NT2/D1 (cell line): Measurements from ENCODE around the gene LRRC46.
A peak's percentile ranks its signal among the peaks of the same experiment; 100 is the strongest.

Experiments used
- DNase-seq: peaks from one replicate; pipeline ENCODE4 v3.0.0-alpha.2; 2011; ENCODE audit warnings: low read depth, low spot score
- H3K27me3 ChIP-seq: 2 replicates; pipeline ENCODE4 v1.6.0; 2011; ENCODE audit warnings: mild to moderate bottlenecking; ENCODE audit not compliant: insufficient read length, insufficient read depth
- H3K36me3 ChIP-seq: 2 replicates; pipeline ENCODE4 v1.6.1; 2011; ENCODE audit warnings: mild to moderate bottlenecking, low read length, mixed read lengths; ENCODE audit not compliant: insufficient read depth, insufficient read length
- H3K4me1 ChIP-seq: 2 replicates; pipeline ENCODE4 v1.5.1; 2011; ENCODE audit not compliant: insufficient read depth, insufficient read length
- H3K4me3 ChIP-seq: 2 replicates; pipeline ENCODE4 v1.5.1; 2011; ENCODE audit warnings: low read depth; ENCODE audit not compliant: insufficient read length
- H3K9ac ChIP-seq: 2 replicates; pipeline ENCODE4 v1.6.0; 2011; ENCODE audit warnings: low read depth; ENCODE audit not compliant: insufficient read length
- H3K9me3 ChIP-seq: 2 replicates; pipeline ENCODE4 v1.5.1; 2011; ENCODE audit warnings: mild to moderate bottlenecking, low read length; ENCODE audit not compliant: insufficient read depth
- SUZ12 ChIP-seq: IDR thresholded peaks from 2 replicates; pipeline ENCODE4 v1.6.1; 2011; ENCODE audit not compliant: insufficient read length, insufficient read depth; ENCODE audit errors: extremely low read depth
- YY1 ChIP-seq: IDR thresholded peaks from 2 replicates; pipeline ENCODE4 v1.6.1; 2011; ENCODE audit not compliant: insufficient read length, insufficient read depth
- ZNF274 ChIP-seq: IDR thresholded peaks from 2 replicates; pipeline ENCODE4 v1.6.1; 2011; ENCODE audit warnings: mild to moderate bottlenecking, low read depth, low read length

Gene LRRC46

DNA sequence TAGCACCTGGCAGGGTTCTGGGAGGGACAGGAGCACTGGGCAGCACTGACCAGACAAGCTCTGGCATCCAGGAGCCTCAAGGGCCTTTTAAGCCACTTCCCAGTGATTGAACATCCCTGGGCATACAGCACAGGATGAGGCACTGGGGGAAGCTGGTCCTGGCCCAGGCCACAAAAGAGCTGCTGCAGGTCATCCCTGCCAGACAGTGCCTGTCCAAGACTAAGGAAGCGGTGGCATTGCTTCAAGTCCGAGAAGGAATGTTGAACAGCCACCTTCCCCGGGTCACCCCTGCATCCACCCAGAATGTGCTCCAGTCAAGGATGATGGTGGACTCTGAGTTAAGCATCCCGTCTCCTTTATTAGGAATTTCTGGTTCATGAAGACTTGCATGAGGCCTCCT is 8.7 kb upstream of the LRRC46 start:
- Histone ChIP-seq H3K36me3 (peaks cover 56% of the 10 kb centered on the region), H3K9me3 (no peaks in the 10 kb centered on the region), H3K9ac (peak overlapping the region; percentile 27)

DNA sequence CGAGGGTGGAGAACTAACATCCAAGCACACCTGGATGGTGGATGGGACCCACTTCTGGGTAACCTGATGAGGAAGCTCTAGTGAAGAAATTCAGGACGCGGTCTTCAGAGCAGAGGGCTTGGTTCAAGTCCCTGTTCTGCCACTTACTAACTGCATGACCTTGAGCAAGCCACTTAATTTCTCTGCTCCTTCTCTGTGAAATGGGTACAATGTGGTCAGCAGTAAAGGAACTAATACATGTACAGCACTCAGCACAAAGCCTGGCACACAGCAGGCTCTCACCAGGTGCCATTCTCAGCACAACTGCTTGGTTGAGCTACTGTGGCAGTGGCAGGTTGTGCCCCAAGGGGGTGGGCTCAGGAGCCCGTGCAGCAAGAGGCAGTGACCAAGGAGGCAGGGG is 8.0 kb upstream of the LRRC46 start:
- TF ChIP-seq SUZ12, result no peak
- no peak for TF ChIP-seq YY1
- TF ChIP-seq ZNF274, result no peak
- H3K9ac ChIP-seq, result no peak overlapping the region
- no peaks in the 10 kb centered on the region for H3K9me3 ChIP-seq
- H3K4me3 ChIP-seq, result no peak overlapping the region
- no peak for DNase-seq
- H3K4me1 ChIP-seq, result peaks cover 4% of the 10 kb centered on the region
- no peaks in the 10 kb centered on the region for H3K27me3 ChIP-seq
- H3K36me3 ChIP-seq, result peaks cover 54% of the 10 kb centered on the region

More for the DNA sequence above, 8.7 kb upstream of the LRRC46 start:
- Histone ChIP-seq H3K27me3 (no peaks in the 10 kb centered on the region), H3K4me3 (no peak overlapping the region), H3K4me1 (peaks cover 4% of the 10 kb centered on the region)
- TF ChIP-seq SUZ12 (no peak), YY1 (no peak), ZNF274 (no peak)
- DNase-seq, result no peak

DNA sequence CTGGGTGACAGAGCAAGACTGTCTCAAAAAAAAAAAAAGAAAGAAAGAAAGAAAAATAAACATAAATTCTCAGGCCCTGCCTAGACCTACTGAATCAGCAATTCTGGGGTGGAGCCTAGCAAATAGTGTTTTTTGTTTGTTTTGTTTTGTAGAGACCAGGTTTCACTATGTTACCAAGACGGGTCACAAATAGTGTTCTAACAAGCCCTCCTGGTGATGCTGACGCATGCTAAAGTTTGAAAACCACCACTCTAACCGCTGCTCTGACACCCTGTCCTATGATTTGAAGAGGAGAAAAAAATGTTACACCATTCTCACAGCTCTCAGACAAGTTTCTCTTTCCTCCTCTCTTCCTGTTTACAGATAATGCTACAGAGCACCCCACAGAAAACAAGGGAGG is 1.6 kb upstream of the LRRC46 start:
- no peak overlapping the region for H3K4me3 ChIP-seq
- DNase-seq, result no peak
- H3K9ac ChIP-seq, result no peak overlapping the region
- no peaks in the 10 kb centered on the region for H3K4me1 ChIP-seq
- H3K36me3 ChIP-seq, result peaks cover 45% of the 10 kb centered on the region
- no peaks in the 10 kb centered on the region for H3K9me3 ChIP-seq
- no peak for TF ChIP-seq YY1
- H3K27me3 ChIP-seq, result no peaks in the 10 kb centered on the region

DNA sequence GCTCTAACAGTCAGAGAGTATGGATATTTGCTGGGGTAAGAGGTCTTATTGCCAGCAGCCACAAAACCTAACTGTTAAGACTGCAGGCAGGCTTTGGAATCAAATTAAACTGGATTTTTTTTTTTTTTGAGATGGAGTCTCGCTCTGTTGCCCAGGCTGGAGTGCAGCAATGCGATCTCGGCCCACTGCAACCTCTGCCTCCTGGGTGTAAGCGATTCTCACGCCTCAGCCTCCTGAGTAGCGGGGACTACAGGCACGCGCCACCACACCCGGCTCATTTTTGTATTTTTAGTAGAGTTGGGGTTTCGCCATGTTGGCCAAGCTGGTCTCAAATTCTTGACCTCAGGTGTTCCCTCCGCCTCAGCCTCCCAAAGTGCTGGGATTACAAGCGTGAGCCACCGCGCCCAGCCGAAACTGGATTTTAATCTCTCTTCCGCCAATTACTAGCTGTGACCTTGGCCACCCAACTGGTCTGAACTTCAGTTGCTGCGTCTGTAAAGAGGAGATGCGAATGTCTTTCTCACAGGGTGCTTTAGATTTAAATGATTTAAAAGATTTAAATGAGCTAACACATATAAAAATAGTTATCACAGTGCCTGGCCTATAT is 971 bp upstream of the LRRC46 start:
- Histone ChIP-seq H3K27me3 (no peaks in the 10 kb centered on the region), H3K4me1 (no peaks in the 10 kb centered on the region), H3K4me3 (peak overlapping the region; percentile 100), H3K36me3 (peaks cover 46% of the 10 kb centered on the region), H3K9me3 (no peaks in the 10 kb centered on the region), H3K9ac (peak overlapping the region; percentile 98)
- TF ChIP-seq ZNF274 (no peak), YY1 (no peak), SUZ12 (no peak)
- no peak for DNase-seq

DNA sequence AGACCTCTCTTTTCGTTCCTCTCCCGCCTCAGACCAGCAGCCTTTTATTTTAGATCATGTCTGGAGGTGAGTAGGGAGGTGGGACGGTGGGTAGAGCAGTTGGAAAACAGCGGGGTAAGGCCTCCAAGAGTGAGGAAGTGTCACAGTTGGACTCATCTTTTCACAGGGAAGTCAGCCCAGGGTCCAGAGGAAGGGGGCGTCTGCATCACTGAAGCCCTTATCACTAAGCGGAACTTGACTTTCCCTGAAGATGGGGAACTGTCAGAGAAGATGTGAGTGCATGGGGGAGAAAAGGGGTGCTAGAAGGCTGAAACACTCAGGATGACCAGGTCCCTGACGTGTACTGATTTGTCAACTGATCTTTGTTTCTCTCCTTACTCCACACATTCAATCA is 461 bp downstream of the LRRC46 start:
- Histone ChIP-seq H3K4me3 (peak overlapping the region; percentile 100), H3K9ac (peak overlapping the region; percentile 14), H3K9me3 (no peaks in the 10 kb centered on the region), H3K27me3 (no peaks in the 10 kb centered on the region), H3K4me1 (no peaks in the 10 kb centered on the region), H3K36me3 (peaks cover 48% of the 10 kb centered on the region)
- no peak for DNase-seq
- TF ChIP-seq YY1, result no peak
- TF ChIP-seq ZNF274, result no peak
- no peak for TF ChIP-seq SUZ12

DNA sequence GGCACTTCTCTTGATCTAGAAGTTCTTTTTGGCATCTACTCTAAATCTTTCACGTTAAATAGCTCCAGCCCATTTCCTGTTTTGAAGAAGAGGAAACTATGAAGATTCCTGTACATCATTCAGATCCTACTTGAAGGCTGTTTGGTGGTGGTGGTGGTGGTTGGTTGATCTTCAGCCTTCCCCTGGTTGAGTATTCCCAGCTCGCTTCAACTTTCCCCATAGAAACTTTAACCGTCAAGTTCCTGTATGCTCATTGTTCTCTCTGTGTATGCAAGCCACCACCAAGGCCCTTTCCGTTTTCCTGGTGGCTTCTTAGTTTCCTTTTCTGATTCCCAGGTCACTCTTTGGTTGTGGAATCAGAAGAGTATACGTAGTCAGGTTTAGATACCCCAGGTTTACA is 3.3 kb downstream of the LRRC46 start:
- TF ChIP-seq ZNF274, result no peak
- TF ChIP-seq YY1, result no peak
- TF ChIP-seq SUZ12, result no peak
- H3K27me3 ChIP-seq, result no peaks in the 10 kb centered on the region
- H3K9ac ChIP-seq, result no peak overlapping the region
- H3K4me1 ChIP-seq, result peaks cover 6% of the 10 kb centered on the region
- H3K4me3 ChIP-seq, result no peak overlapping the region
- H3K36me3 ChIP-seq, result peaks cover 52% of the 10 kb centered on the region
- no peak for DNase-seq
- no peaks in the 10 kb centered on the region for H3K9me3 ChIP-seq

DNA sequence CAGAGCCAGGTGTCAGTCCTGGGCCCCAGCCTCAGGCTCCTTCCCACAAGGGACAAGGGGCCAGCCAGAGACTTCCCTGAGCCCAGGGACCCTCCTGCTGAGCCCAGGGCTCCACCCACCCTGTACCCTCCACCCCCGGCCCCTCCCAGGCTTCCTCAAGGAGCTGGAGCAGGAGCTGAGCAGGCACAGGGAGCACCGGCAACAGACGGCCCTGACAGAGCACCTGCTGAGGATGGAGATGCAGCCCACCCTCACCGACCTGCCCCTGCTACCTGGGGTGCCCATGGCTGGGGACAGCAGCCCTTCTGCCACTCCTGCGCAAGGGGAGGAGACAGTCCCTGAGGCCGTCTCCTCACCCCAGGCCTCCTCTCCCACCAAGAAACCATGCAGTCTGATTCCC is 5.1 kb downstream of the LRRC46 start:
- DNase-seq, result no peak
- Histone ChIP-seq H3K4me1 (peaks cover 12% of the 10 kb centered on the region), H3K4me3 (no peak overlapping the region), H3K9me3 (no peaks in the 10 kb centered on the region), H3K9ac (no peak overlapping the region), H3K27me3 (no peaks in the 10 kb centered on the region), H3K36me3 (peaks cover 46% of the 10 kb centered on the region)
- no peak for TF ChIP-seq ZNF274
- TF ChIP-seq YY1, result no peak
- no peak for TF ChIP-seq SUZ12
